ENCODE results near the gene NT5C1B.
"Not testable (repeated sequence)": the region's sequence is repeated elsewhere in the genome, so short reads cannot be mapped to it uniquely, and the experiment has no call there.

NT5C1B gene

GRCh38 chr2:18589354-18589753 is at the start of gene NT5C1B:
NT5C1B (minus strand) TSS chr2:18589569; CDS start chr2:18589468, 101 bp downstream.
- no peak for TF ChIP-seq CTCF (IDR thresholded peaks at IDR 0.05; ENCODE audit: borderline replicate concordance, insufficient read depth, low read depth, low read length)
- no peak within 1 kb of the TSS for H3K4me3 ChIP-seq (ENCODE audit: low read depth, low read length)

- H3K4me3 ChIP-seq (ENCODE audit: low read depth, low read length) = no peak overlapping the region
- TF ChIP-seq CTCF (IDR thresholded peaks at IDR 0.05; ENCODE audit: borderline replicate concordance, insufficient read depth, low read depth, low read length) = no peak
Measured at GRCh38 chr2:18637196-18637595, 47.8 kb upstream of the NT5C1B start.

GRCh38 chr2:18632699-18633098 is 43.3 kb upstream of the NT5C1B start:
- not testable (repeated sequence) for H3K4me3 ChIP-seq (ENCODE audit: low read depth, low read length)

GRCh38 chr2:18630941-18631340 is 41.6 kb upstream of the NT5C1B start:
- TF ChIP-seq CTCF (IDR thresholded peaks at IDR 0.05; ENCODE audit: borderline replicate concordance, insufficient read depth, low read depth, low read length) = no peak
- H3K4me3 ChIP-seq (ENCODE audit: low read depth, low read length) = no peak overlapping the region

- no peak for TF ChIP-seq CTCF (IDR thresholded peaks at IDR 0.05; ENCODE audit: borderline replicate concordance, insufficient read depth, low read depth, low read length)
Measured at GRCh38 chr2:18630541-18630940, 41.2 kb upstream of the NT5C1B start.

GRCh38 chr2:18630101-18630500 is 40.7 kb upstream of the NT5C1B start:
- no peak for TF ChIP-seq CTCF (IDR thresholded peaks at IDR 0.05; ENCODE audit: borderline replicate concordance, insufficient read depth, low read depth, low read length)
- H3K4me3 ChIP-seq (ENCODE audit: low read depth, low read length) = no peak overlapping the region

More at GRCh38 chr2:18630541-18630940, 41.2 kb upstream of the NT5C1B start:
- no peak overlapping the region for H3K4me3 ChIP-seq (ENCODE audit: low read depth, low read length)

- no peak for TF ChIP-seq CTCF (IDR thresholded peaks at IDR 0.05; ENCODE audit: borderline replicate concordance, insufficient read depth, low read depth, low read length)
Measured at GRCh38 chr2:18626958-18627650, 37.7 kb upstream of the NT5C1B start.

More at GRCh38 chr2:18626958-18627650, 37.7 kb upstream of the NT5C1B start:
- no peak overlapping the region for H3K4me3 ChIP-seq (ENCODE audit: low read depth, low read length)
